H1 (cell line): Measurements from ENCODE around the gene TMEM272. TPM values are rescaled to one million over a fixed set of nuclear protein-coding genes. Genes with fewer than 3 reads are reported as not detected.

Source experiments
- CTCF ChIA-PET: fragments of 300-600 bp; sonication (Branson Sonifier 250); formaldehyde crosslinking; loops from one replicate; lab custom pipeline; 2021; ENCODE audit not compliant: partially characterized antibody; lab: Charles Lee
- POLR2A ChIA-PET: fragments of 300-600 bp; sonication (Branson Sonifier 250); formaldehyde crosslinking; loops from one replicate; lab custom pipeline; 2021; ENCODE audit warnings: inconsistent platforms; ENCODE audit not compliant: partially characterized antibody; lab: Charles Lee
- DNase-seq, 2 experiments: peaks; one replicate each; pipeline versions ENCODE4 v3.0.0 to v3.0.0-alpha.2; 2010 to 2022; ENCODE audit warnings: low spot score in 2 of 2, low read depth in 1 of 2, mixed read lengths in 1 of 2
- FAIRE-seq: peaks from 2 replicates; lab custom pipeline; 2011; peaks lifted over from hg19 to GRCh38; lab: Jason Lieb, UNC
- H2AFZ ChIP-seq: 2 replicates; pipeline ENCODE4 v1.8.1; 2012; ENCODE audit warnings: low read length, inconsistent platforms
- H2AK5ac ChIP-seq: 2 replicates; pipeline ENCODE4 v1.6.1; 2013; ENCODE audit warnings: low read depth, low read length
- H2BK120ac ChIP-seq: replicated peaks from 2 replicates; pipeline ENCODE3; 2013; ENCODE audit warnings: low read depth, low read length, inconsistent platforms
- H2BK12ac ChIP-seq: 2 replicates; pipeline ENCODE4 v1.6.1; 2013; ENCODE audit warnings: low read depth, low read length
- H2BK15ac ChIP-seq: 2 replicates; pipeline ENCODE4 v1.6.1; 2013; ENCODE audit warnings: low read length
- H2BK20ac ChIP-seq: 2 replicates; pipeline ENCODE4 v1.6.1; 2013; ENCODE audit warnings: low read length
- H2BK5ac ChIP-seq: 2 replicates; pipeline ENCODE4 v1.6.1; 2013; ENCODE audit warnings: low read depth, low read length
- H3K14ac ChIP-seq: 2 replicates; pipeline ENCODE4 v1.6.1; 2013; ENCODE audit warnings: inconsistent platforms; ENCODE audit not compliant: insufficient read length
- H3K18ac ChIP-seq: 2 replicates; pipeline ENCODE4 v1.6.1; 2013; ENCODE audit warnings: low read length; ENCODE audit errors: extremely low read depth
- H3K23ac ChIP-seq: 2 replicates; pipeline ENCODE4 v1.6.1; 2013; ENCODE audit warnings: inconsistent platforms; ENCODE audit not compliant: insufficient read length
- H3K23me2 ChIP-seq: 2 replicates; pipeline ENCODE4 v1.6.1; 2013; ENCODE audit warnings: low read depth, low read length
- H3K27ac ChIP-seq: 2 replicates; pipeline ENCODE4 v1.6.1; 2011; ENCODE audit warnings: low read depth, low read length, inconsistent platforms
- H3K27me3 ChIP-seq, 4 experiments: replicated peaks in 1 of 4; 1 replicate in 1 of 4; 2 replicates in 3 of 4; pipeline versions ENCODE4 v1.6.1 to v1.8.1; 2011 to 2013; ENCODE audit warnings: low read length in 3 of 4, mild to moderate bottlenecking in 3 of 4, inconsistent platforms in 2 of 4, mixed read lengths in 2 of 4, moderate library complexity in 1 of 4; ENCODE audit not compliant: control insufficient read depth in 3 of 4, insufficient read depth in 3 of 4; ENCODE audit errors: extremely low read depth in 1 of 4
- H3K36me3 ChIP-seq, 4 experiments: 2 replicates each; pipeline versions ENCODE4 v1.6.1 to v1.8.1; 2011 to 2013; ENCODE audit warnings: mild to moderate bottlenecking in 4 of 4, low read length in 3 of 4, moderate library complexity in 2 of 4, control low read depth in 1 of 4, inconsistent platforms in 1 of 4; ENCODE audit not compliant: insufficient read depth in 4 of 4, control insufficient read depth in 2 of 4
- H3K4ac ChIP-seq: replicated peaks from 2 replicates; pipeline ENCODE3; 2013; ENCODE audit warnings: low read length, low read depth, mixed read lengths, inconsistent platforms; ENCODE audit not compliant: insufficient read length
- H3K4me1 ChIP-seq, 4 experiments: replicated peaks in 1 of 4; 1 replicate in 1 of 4; 2 replicates in 3 of 4; pipeline versions ENCODE4 v1.6.1 to v1.8.1; 2011 to 2013; ENCODE audit warnings: low read length in 3 of 4, inconsistent platforms in 2 of 4, mixed read lengths in 1 of 4; ENCODE audit not compliant: insufficient read depth in 4 of 4, control insufficient read depth in 3 of 4
- H3K4me2 ChIP-seq, 2 experiments: 2 replicates each; pipeline versions ENCODE4 v1.6.1 to v1.8.1; 2011 to 2013; ENCODE audit warnings: low read depth in 2 of 2, low read length in 2 of 2, control low read depth in 1 of 2, inconsistent platforms in 1 of 2, mild to moderate bottlenecking in 1 of 2; ENCODE audit not compliant: insufficient read depth in 1 of 2
- H3K4me3 ChIP-seq, 4 experiments: fragments of 200-600, 300-600 bp in 1 of 4; sonication (generic), shearing (Covaris generic), sonication (Bioruptor Twin) in 1 of 4; 2 replicates each; pipeline versions ENCODE4 v1.5.1 to v1.8.1; 2011 to 2016; ENCODE audit warnings: low read length in 4 of 4, low read depth in 3 of 4, control low read depth in 2 of 4, inconsistent platforms in 2 of 4, mild to moderate bottlenecking in 2 of 4, mixed read lengths in 1 of 4, moderate library complexity in 1 of 4; ENCODE audit not compliant: insufficient read depth in 2 of 4; ENCODE audit errors: extremely low read depth in 1 of 4
- H3K56ac ChIP-seq: replicated peaks from 2 replicates; pipeline ENCODE3; 2013; ENCODE audit warnings: low read depth, mild to moderate bottlenecking, mixed read lengths, low read length, inconsistent platforms; ENCODE audit not compliant: insufficient read length
- H3K79me1 ChIP-seq: 2 replicates; pipeline ENCODE4 v1.6.1; 2013; ENCODE audit warnings: low read depth, low read length, control low read depth
- H3K79me2 ChIP-seq, 2 experiments: 2 replicates each; pipeline versions ENCODE4 v1.6.1 to v1.8.1; 2012 to 2013; ENCODE audit warnings: low read length in 2 of 2, mild to moderate bottlenecking in 2 of 2, inconsistent platforms in 1 of 2; ENCODE audit not compliant: insufficient read depth in 2 of 2, control insufficient read depth in 1 of 2
- H3K9ac ChIP-seq, 4 experiments: replicated peaks in 1 of 4; 1 replicate in 1 of 4; 2 replicates in 3 of 4; pipeline versions ENCODE4 v1.6.1 to v1.8.1; 2011 to 2013; ENCODE audit warnings: low read depth in 3 of 4, low read length in 3 of 4, control low read depth in 2 of 4, mild to moderate bottlenecking in 2 of 4, moderate library complexity in 2 of 4, inconsistent platforms in 1 of 4; ENCODE audit errors: extremely low read depth in 1 of 4
- H3K9me3 ChIP-seq, 2 experiments: 2 replicates each; pipeline versions ENCODE4 v1.6.1 to v1.8.1; 2012 to 2013; ENCODE audit warnings: mild to moderate bottlenecking in 2 of 2, moderate library complexity in 2 of 2, control low read depth in 1 of 2, inconsistent platforms in 1 of 2, low read depth in 1 of 2, low read length in 1 of 2, mixed read lengths in 1 of 2; ENCODE audit not compliant: insufficient read depth in 2 of 2
- H4K20me1 ChIP-seq, 2 experiments: replicated peaks in 1 of 2; 2 replicates each; pipeline versions ENCODE3 to v1.8.1; 2011 to 2013; ENCODE audit warnings: inconsistent platforms in 2 of 2, low read length in 2 of 2, mild to moderate bottlenecking in 1 of 2; ENCODE audit not compliant: insufficient read depth in 2 of 2, control insufficient read depth in 1 of 2
- H4K5ac ChIP-seq: 2 replicates; pipeline ENCODE4 v1.6.1; 2013; ENCODE audit warnings: low read length, low read depth, mixed read lengths, inconsistent platforms; ENCODE audit not compliant: insufficient read length
- H4K8ac ChIP-seq: 2 replicates; pipeline ENCODE4 v1.8.0; 2013; ENCODE audit warnings: mild to moderate bottlenecking, moderate library complexity, low read length, inconsistent platforms; ENCODE audit not compliant: insufficient read depth; ENCODE audit errors: extremely low read depth
- H4K91ac ChIP-seq: replicated peaks from 2 replicates; pipeline ENCODE3; 2013; ENCODE audit warnings: low read length, mixed read lengths, inconsistent platforms; ENCODE audit not compliant: insufficient read length
- BACH1 ChIP-seq: IDR thresholded peaks from 2 replicates; pipeline ENCODE4 v1.6.1; 2012; ENCODE audit warnings: low read length, improper control_type of control experiment
- GABPA ChIP-seq: IDR thresholded peaks from 2 replicates; pipeline ENCODE4 v1.6.1; 2011; ENCODE audit warnings: mild to moderate bottlenecking, low read length, moderate library complexity, borderline replicate concordance; ENCODE audit not compliant: insufficient read depth
- POLR2AphosphoS5 ChIP-seq: IDR thresholded peaks from 2 replicates; pipeline ENCODE4 v1.6.1; 2011; ENCODE audit warnings: low read depth, low read length
- TCF12 ChIP-seq: IDR thresholded peaks from 2 replicates; pipeline ENCODE4 v1.6.1; 2011; ENCODE audit warnings: low read depth, mild to moderate bottlenecking, low read length
- WGBS, 2 experiments: shearing (Covaris generic) in 1 of 2; methylation state at CpG; one replicate each; pipeline versions ENCODE4 v1.1.6 to v1.1.7; 2013 to 2015; ENCODE audit warnings: low lambda C conversion rate in 2 of 2, mixed read lengths in 2 of 2, inconsistent platforms in 1 of 2, low coverage in 1 of 2, missing lambda C conversion rate in 1 of 2; ENCODE audit not compliant: insufficient replicate concordance in 2 of 2, insufficient coverage in 1 of 2, insufficient read length in 1 of 2; ENCODE audit errors: extremely low coverage in 1 of 2, missing lambda C conversion rate in 1 of 2; 5-methylcytosine and 5-hydroxymethylcytosine counted together
- polyA plus RNA-seq, 7 experiments: library from polyadenylated mRNA; depleted of rRNA in 3 of 7; stranded (reverse) in 5 of 7; unstranded in 2 of 7; fragments of >200 nt in 5 of 7; fragments of 200-250 nt in 2 of 7; gene quantifications; 1 replicate in 5 of 7; 2 replicates in 1 of 7; 4 replicates in 1 of 7; pipeline versions ENCODE4 v1.2.1 to v1.2.3, GENCODE V29; 2011 to 2013; ENCODE audit warnings: missing spikeins in 2 of 7, mixed read lengths in 2 of 7
- total RNA-seq: library from RNA; stranded (reverse); fragmentation: NEBNext Ultra II Directional; extraction: Animal tissue kit (Norgen Biotek cat#: 25700); gene quantifications from 2 replicates; pipeline ENCODE4 v1.2.1, GENCODE V29; 2021
- TF ChIP-seq, protein P1 (sequence below): IDR thresholded peaks from 2 replicates; pipeline ENCODE4 v1.6.1; 2012; ENCODE audit warnings: low read length, inconsistent platforms

Gene TMEM272
- total and polyA plus RNA-seq, 2 of the 8 experiments (the other 6 are each of a cell fraction or from before 2014, with no cell fraction given), result 0.05 TPM; not detected in 1

DNA sequence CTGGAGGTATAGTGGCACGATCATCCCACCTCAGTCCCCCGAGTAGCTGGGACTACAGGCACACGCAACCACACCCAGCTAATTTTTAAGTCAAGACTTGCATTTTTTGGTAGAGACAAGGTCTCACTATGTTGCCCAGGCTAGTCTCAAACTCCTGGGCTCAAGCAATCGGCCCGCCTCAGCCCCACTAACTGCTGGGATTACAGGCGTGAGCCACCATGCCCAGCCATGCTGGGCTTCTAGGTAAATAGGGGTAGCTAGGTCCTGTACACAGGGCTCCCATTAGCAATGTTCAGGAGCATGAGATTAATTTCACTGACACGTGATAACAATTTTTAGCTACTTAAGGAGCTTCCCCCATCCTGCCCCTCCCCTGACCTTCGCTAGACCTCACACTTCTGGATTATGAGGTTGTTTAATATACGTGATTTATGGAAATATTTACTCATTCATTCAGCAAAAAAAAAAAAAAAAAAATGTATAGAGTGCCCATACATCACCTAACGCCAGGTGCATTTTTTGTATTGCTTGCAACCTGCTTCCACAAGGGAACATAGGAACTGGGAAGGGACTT, 19.2 kb downstream of the TMEM272 start:
- POLR2A ChIA-PET, result interaction anchor here (1.5 kb wide), 1 partner anchor 9 kb away, joined by 4 read pairs; no protein-coding TSS in a partner anchor

More for the DNA sequence above, 19.2 kb downstream of the TMEM272 start:
- H4K5ac ChIP-seq, result no peak overlapping the region
- H4K20me1 ChIP-seq, result no peaks in the 10 kb centered on the region
- no peak overlapping the region for H3K27ac ChIP-seq
- no peaks in the 10 kb centered on the region for H3K9me3 ChIP-seq
- no peak overlapping the region for H3K14ac ChIP-seq
- H4K8ac ChIP-seq, result no peak overlapping the region
- H3K23ac ChIP-seq, result no peak overlapping the region
- H2AK5ac ChIP-seq, result no peak overlapping the region
- no peaks in the 10 kb centered on the region for H3K79me2 ChIP-seq
- 90% methylated on average over 10 of the region's 10 CpGs; no CpG with 5 or more reads in 1 of the 2 experiments for WGBS, 2 experiments
- no peak overlapping the region for H2BK12ac ChIP-seq
- no peak overlapping the region for H3K56ac ChIP-seq
- H3K27me3 ChIP-seq, result no peaks in the 10 kb centered on the region
- no peak overlapping the region for H3K4me3 ChIP-seq
- CTCF ChIA-PET, result interaction anchor here (1.5 to 11.2 kb wide), 5 partner anchors 9 to 29 kb away, joined by 4 to 98 read pairs (median 5); partner anchors contain the start of gene TMEM272
- H2BK5ac ChIP-seq, result no peak overlapping the region
- H3K23me2 ChIP-seq, result no peaks in the 10 kb centered on the region
- no peaks in the 10 kb centered on the region; a peak in 1 of 8 replicates for H3K36me3 ChIP-seq
- no peak overlapping the region for H2BK20ac ChIP-seq
- H2AFZ ChIP-seq, result no peak overlapping the region
- H3K4me1 ChIP-seq, result no peaks in the 10 kb centered on the region
- H3K18ac ChIP-seq, result no peak overlapping the region
- no peak overlapping the region for H3K9ac ChIP-seq
- H2BK120ac ChIP-seq, result no peak overlapping the region
- H3K79me1 ChIP-seq, result no peaks in the 10 kb centered on the region
- no peak overlapping the region for H3K4ac ChIP-seq
- no peak for FAIRE-seq
- TF ChIP-seq, protein P1, sequence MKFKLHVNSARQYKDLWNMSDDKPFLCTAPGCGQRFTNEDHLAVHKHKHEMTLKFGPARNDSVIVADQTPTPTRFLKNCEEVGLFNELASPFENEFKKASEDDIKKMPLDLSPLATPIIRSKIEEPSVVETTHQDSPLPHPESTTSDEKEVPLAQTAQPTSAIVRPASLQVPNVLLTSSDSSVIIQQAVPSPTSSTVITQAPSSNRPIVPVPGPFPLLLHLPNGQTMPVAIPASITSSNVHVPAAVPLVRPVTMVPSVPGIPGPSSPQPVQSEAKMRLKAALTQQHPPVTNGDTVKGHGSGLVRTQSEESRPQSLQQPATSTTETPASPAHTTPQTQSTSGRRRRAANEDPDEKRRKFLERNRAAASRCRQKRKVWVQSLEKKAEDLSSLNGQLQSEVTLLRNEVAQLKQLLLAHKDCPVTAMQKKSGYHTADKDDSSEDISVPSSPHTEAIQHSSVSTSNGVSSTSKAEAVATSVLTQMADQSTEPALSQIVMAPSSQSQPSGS, result no peak
- TF ChIP-seq BACH1 (no peak), GABPA (no peak), TCF12 (no peak), POLR2AphosphoS5 (no peak)
- no peak overlapping the region for H4K91ac ChIP-seq
- no peak overlapping the region for H2BK15ac ChIP-seq
- H3K4me2 ChIP-seq, result no peak overlapping the region
- no peak for DNase-seq
